Mesothelial cell of epicardium (in vitro differentiated cells): ENCODE results near the gene GLDN. TPM values are rescaled to one million over a fixed set of nuclear protein-coding genes. Genes with fewer than 3 reads are reported as not detected.

Source experiments
- DNase-seq, 2 experiments: peaks; one replicate each; pipeline ENCODE4 v3.0.0; 2021; ENCODE audit warnings: low spot score in 2 of 2; ENCODE audit not compliant: unreplicated experiment in 2 of 2
- H3K27ac Mint-ChIP-seq: 2 replicates; pipeline ENCODE4 v1.8.0; 2021; ENCODE audit warnings: mixed read lengths
- H3K27me3 Mint-ChIP-seq: 2 replicates; pipeline ENCODE4 v1.8.0; 2021; ENCODE audit warnings: low read depth, mixed read lengths
- H3K36me3 Mint-ChIP-seq: 2 replicates; pipeline ENCODE4 v1.8.0; 2021; ENCODE audit warnings: mixed read lengths
- H3K4me1 Mint-ChIP-seq: 2 replicates; pipeline ENCODE4 v1.8.0; 2021; ENCODE audit warnings: mixed read lengths
- H3K4me3 Mint-ChIP-seq: 2 replicates; pipeline ENCODE4 v1.8.0; 2021; ENCODE audit warnings: mild to moderate bottlenecking, moderate library complexity, mixed read lengths
- H3K9me3 Mint-ChIP-seq: 2 replicates; pipeline ENCODE4 v1.8.0; 2021; ENCODE audit warnings: mixed read lengths
- CTCF ChIP-seq: fragments of 200-600 bp; sonication (generic); IDR thresholded peaks from one replicate; pipeline ENCODE4 v1.5.0; 2021; ENCODE audit warnings: antibody characterized with exemption; ENCODE audit not compliant: unreplicated experiment
- total RNA-seq: library from RNA; stranded (reverse); gene quantifications from 3 replicates; pipeline ENCODE4 v1.2.1, GENCODE V29; 2021

The GLDN gene
- total RNA-seq, 1 donor from 2014 or later, result 0.38 TPM

DNA sequence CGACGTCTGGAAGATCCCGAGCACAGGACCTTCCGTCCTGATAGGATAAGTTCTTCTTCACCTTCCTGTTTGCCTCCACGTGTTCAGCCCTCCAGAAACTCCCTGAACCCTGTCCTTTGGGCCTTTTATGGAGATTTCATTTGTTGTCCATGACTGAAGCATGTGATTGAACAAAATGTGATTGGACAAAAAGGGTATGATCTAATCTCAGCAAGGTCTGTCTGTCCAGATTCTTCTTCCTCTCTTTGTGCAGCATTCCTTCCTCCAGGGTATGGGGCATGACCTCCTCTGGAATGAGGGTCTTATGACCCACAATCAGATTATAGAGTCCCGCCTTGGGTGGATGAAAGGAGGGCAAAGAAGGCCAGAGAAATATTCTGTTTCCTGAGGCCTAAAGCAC, 3.0 kb upstream of the GLDN start, which contains the start of gene CYP19A1:
Gene CYP19A1, minus strand, starts transcription at position 101 of the 400 bp plus-strand sequence. CDS start 95,684 bp downstream, outside the sequence.
- peaks cover 14% of the 10 kb centered on the region for H3K4me1 Mint-ChIP-seq
- H3K9me3 Mint-ChIP-seq, result no peaks in the 10 kb centered on the region
- no peaks in the 10 kb centered on the region for H3K36me3 Mint-ChIP-seq
- DNase-seq, result no peak
- no peak for TF ChIP-seq CTCF
- peaks cover 39% of the 10 kb centered on the region for H3K27me3 Mint-ChIP-seq
- no peak within 1 kb of the TSS for H3K4me3 Mint-ChIP-seq
- no peak within 1 kb of the TSS for H3K27ac Mint-ChIP-seq

- H3K27me3 Mint-ChIP-seq, result peaks cover 59% of the 10 kb centered on the region
- H3K27ac Mint-ChIP-seq, result no peak overlapping the region
- no peaks in the 10 kb centered on the region for H3K36me3 Mint-ChIP-seq
- H3K4me1 Mint-ChIP-seq, result peaks cover 6% of the 10 kb centered on the region
- TF ChIP-seq CTCF, result no peak
- peaks cover 2% of the 10 kb centered on the region for H3K9me3 Mint-ChIP-seq
- DNase-seq, result no peak
- H3K4me3 Mint-ChIP-seq, result peak overlapping the region; percentile 55
Observed at GRCh38 chr15:51342227-51342999, 958 bp downstream of the GLDN start.

GRCh38 chr15:51343466-51343865, 2.0 kb downstream of the GLDN start:
- Mint-ChIP-seq H3K4me1 (peaks cover 6% of the 10 kb centered on the region), H3K9me3 (peaks cover 4% of the 10 kb centered on the region), H3K4me3 (no peak overlapping the region), H3K27me3 (peaks cover 59% of the 10 kb centered on the region), H3K36me3 (no peaks in the 10 kb centered on the region), H3K27ac (no peak overlapping the region)
- no peak for TF ChIP-seq CTCF
- DNase-seq, result no peak

DNA sequence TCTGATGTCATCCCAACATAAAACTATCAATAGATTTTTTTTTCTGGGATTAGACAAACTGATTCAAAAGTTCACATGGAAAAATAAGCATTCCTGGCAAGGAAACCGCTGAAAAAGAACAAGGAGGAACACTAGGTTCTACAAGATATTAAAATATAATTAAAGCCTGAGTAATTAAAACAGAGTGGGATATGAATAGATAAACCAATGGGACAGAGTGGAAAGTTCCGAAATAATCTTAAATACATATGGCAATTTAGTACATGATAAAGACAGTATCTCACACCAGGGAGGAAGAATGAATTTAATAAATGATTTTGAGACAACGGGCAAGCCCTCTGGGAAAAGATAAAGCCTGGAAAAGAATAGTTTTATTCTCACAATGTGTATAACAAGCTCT, 4.7 kb downstream of the GLDN start:
- Mint-ChIP-seq H3K9me3 (peaks cover 4% of the 10 kb centered on the region), H3K4me1 (peaks cover 6% of the 10 kb centered on the region), H3K27ac (no peak overlapping the region), H3K27me3 (peaks cover 42% of the 10 kb centered on the region), H3K4me3 (no peak overlapping the region), H3K36me3 (no peaks in the 10 kb centered on the region)
- no peak for DNase-seq
- TF ChIP-seq CTCF, result no peak

DNA sequence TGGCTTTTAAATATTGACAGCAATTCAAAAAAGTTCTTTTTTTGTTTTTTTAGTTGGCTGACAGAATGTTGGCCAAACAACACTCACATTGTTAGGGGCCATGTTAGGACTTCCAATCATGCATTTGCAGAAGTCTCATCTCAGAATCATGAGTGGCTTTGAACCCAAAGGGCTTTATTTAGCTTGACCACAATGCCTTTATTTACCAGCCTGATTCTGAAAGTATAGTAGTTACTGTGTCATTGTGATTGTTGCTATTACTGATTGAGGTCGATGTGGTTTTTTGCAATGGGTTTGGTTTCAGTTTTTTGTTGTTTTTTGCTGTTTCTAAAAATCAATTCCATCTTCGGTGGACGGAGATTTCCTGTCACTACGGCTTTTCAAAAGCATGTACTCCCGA, 7.2 kb downstream of the GLDN start:
- TF ChIP-seq CTCF, result no peak
- Mint-ChIP-seq H3K4me1 (peaks cover 5% of the 10 kb centered on the region), H3K4me3 (no peak overlapping the region), H3K27me3 (peaks cover 19% of the 10 kb centered on the region), H3K9me3 (peaks cover 4% of the 10 kb centered on the region), H3K27ac (no peak overlapping the region), H3K36me3 (no peaks in the 10 kb centered on the region)
- no peak for DNase-seq
